ENCODE measurements around the gene HSD17B3. TPM values are rescaled to one million over a fixed set of nuclear protein-coding genes. Genes with fewer than 3 reads are reported as not detected.
"Not testable (repeated sequence)": the region's sequence is repeated elsewhere in the genome, so short reads cannot be mapped to it uniquely, and the experiment has no call there.

HSD17B3 gene
- total and polyA plus RNA-seq, 2 of the 13 experiments (the other 11 are each of a cell fraction or from before 2014, with no cell fraction given) = 0.12 TPM; not detected in 1

DNA sequence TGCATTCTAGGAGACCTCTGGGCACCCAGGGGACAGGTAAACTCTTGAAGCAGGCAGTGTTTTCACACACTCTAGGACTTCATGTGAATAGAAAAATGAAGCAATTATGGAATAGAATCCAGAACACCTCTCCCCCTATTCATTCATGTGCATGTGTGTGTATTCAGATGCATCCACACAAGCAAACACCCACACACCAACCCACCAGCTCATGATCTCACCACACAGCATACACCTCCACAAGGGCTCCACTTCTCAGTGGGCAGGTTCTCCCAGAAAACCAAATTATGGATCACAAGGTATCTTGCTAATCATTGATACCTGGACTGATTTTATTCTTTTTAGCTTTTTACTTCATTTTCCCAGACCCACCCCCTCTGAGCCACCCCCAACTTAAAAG lies 21.2 kb upstream of the HSD17B3 start:
- Histone ChIP-seq H3K9ac (ENCODE audit: insufficient read depth, low read depth, low read length) (no peak overlapping the region), H3K27me3 (ENCODE audit: control insufficient read depth in 1 of 2, insufficient read depth in 2 of 2, low read length in 2 of 2) (no peaks in the 10 kb centered on the region), H3K4me1 (ENCODE audit: insufficient read depth, low read length) (no peaks in the 10 kb centered on the region), H3K36me3 (replicated peaks in 1 of 2; ENCODE audit: control insufficient read depth in 1 of 2, insufficient read depth in 2 of 2, low read length in 2 of 2) (peaks cover 10 to 45% of the 10 kb centered on the region in 2 experiments), H3K4me2 (ENCODE audit: low read depth, low read length) (no peak overlapping the region), H3K27ac (ENCODE audit: extremely low read length, insufficient read depth, low read length) (no peak overlapping the region), H4K20me1 (ENCODE audit: insufficient read depth, low read length) (no peaks in the 10 kb centered on the region), H3K9me3 (ENCODE audit: low read length) (no peaks in the 10 kb centered on the region), H3K4me3 (replicated peaks in 1 of 3; ENCODE audit: insufficient read depth in 1 of 3, low read depth in 2 of 3, low read length in 3 of 3) (no peak overlapping the region), H3K79me2 (ENCODE audit: insufficient read depth, low read length) (peaks cover 3% of the 10 kb centered on the region), H2AFZ (ENCODE audit: low read length) (no peak overlapping the region)
- no peak for ATAC-seq
- no peak for DNase-seq (ENCODE audit: low spot score)
- ChIA-PET POLR2A (no interaction called here), CTCF (ENCODE audit: low intra/inter-chr PET ratio, low total read pairs) (no interaction called here)
- TF ChIP-seq ZNF263 (CRISPR knock-in tag; IDR thresholded peaks at IDR 0.05) = no peak
- no peak for TF ChIP-seq HHEX (CRISPR knock-in tag; IDR thresholded peaks at IDR 0.05)
- TF ChIP-seq, protein P1, sequence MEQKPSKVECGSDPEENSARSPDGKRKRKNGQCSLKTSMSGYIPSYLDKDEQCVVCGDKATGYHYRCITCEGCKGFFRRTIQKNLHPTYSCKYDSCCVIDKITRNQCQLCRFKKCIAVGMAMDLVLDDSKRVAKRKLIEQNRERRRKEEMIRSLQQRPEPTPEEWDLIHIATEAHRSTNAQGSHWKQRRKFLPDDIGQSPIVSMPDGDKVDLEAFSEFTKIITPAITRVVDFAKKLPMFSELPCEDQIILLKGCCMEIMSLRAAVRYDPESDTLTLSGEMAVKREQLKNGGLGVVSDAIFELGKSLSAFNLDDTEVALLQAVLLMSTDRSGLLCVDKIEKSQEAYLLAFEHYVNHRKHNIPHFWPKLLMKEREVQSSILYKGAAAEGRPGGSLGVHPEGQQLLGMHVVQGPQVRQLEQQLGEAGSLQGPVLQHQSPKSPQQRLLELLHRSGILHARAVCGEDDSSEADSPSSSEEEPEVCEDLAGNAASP (CRISPR knock-in tag; IDR thresholded peaks at IDR 0.05; ENCODE audit: borderline replicate concordance) = no peak
- TF ChIP-seq RXRB (CRISPR knock-in tag; IDR thresholded peaks at IDR 0.05; ENCODE audit: borderline replicate concordance) = no peak
- in situ Hi-C loops (cut with HindIII; ENCODE audit: extremely low pct_ligation_motif_present, low pct_unique_long_range_greater_than_20kb) = no loop called here
- intact Hi-C loops (cut with micrococcal nuclease; ENCODE audit: unreplicated experiment) = no loop called here
- no peak for FAIRE-seq
- no TSS peak for BruUV-seq (replicated peaks)

DNA sequence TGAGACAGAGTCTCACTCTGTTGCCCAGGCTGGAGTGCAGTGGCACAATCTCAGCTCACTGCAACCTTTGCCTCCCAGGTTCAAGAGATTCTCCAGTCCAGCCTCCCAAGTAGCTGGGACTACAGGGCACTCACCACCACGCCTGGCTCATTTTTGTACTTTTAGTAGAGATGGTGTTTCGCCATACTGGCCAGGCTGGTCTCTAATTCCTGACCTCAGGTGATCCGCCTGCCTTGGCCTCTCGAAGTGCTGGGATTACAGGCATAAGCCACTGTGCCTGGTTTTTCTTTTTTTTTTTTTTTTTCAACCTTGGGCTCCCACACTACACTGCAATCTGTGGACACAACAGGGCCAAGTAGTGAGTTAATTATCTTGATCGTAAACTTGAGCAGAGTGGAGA lies 20.8 kb upstream of the HSD17B3 start:
- H4K20me1 ChIP-seq (ENCODE audit: insufficient read depth, low read length); BruUV-seq (replicated peaks); DNase-seq (ENCODE audit: low spot score); H3K27me3 ChIP-seq (ENCODE audit: control insufficient read depth in 1 of 2, insufficient read depth in 2 of 2, low read length in 2 of 2); H3K79me2 ChIP-seq (ENCODE audit: insufficient read depth, low read length); H3K4me1 ChIP-seq (ENCODE audit: insufficient read depth, low read length); in situ Hi-C loops (cut with HindIII; ENCODE audit: extremely low pct_ligation_motif_present, low pct_unique_long_range_greater_than_20kb); H3K9me3 ChIP-seq (ENCODE audit: low read length); POLR2A ChIA-PET; H3K9ac ChIP-seq (ENCODE audit: insufficient read depth, low read depth, low read length); H3K4me2 ChIP-seq (ENCODE audit: low read depth, low read length); intact Hi-C loops (cut with micrococcal nuclease; ENCODE audit: unreplicated experiment); H3K4me3 ChIP-seq (replicated peaks in 1 of 3; ENCODE audit: insufficient read depth in 1 of 3, low read depth in 2 of 3, low read length in 3 of 3); ATAC-seq; H3K27ac ChIP-seq (ENCODE audit: extremely low read length, insufficient read depth, low read length); FAIRE-seq; CTCF ChIA-PET (ENCODE audit: low intra/inter-chr PET ratio, low total read pairs); H2AFZ ChIP-seq (ENCODE audit: low read length): not testable (repeated sequence)
- 90% methylated on average over 5 of the region's 5 CpGs for WGBS (ENCODE audit: low lambda C conversion rate)
- H3K36me3 ChIP-seq (replicated peaks in 1 of 2; ENCODE audit: control insufficient read depth in 1 of 2, insufficient read depth in 2 of 2, low read length in 2 of 2) = peaks cover 10 to 45% of the 10 kb centered on the region in 2 experiments

Measured in HepG2 (cell line).